HL-60 (cell line): Measurements from ENCODE around the gene COL4A4.

ENCODE experiments used
- DNase-seq, 2 experiments: peaks; one replicate each; pipeline ENCODE4 v3.0.0-alpha.2; 2010 to 2020; ENCODE audit warnings: low read depth in 1 of 2, low spot score in 1 of 2
- H3K27ac ChIP-seq: fragments of 250-450 bp; sonication (Bioruptor Pico); replicated peaks from 2 replicates; pipeline ENCODE4 v1.5.1; 2020; ENCODE audit warnings: mild to moderate bottlenecking, moderate library complexity
- H3K27me3 ChIP-seq: fragments of 250-450 bp; sonication (Bioruptor Pico); 2 replicates; pipeline ENCODE4 v1.5.1; 2021; ENCODE audit warnings: mild to moderate bottlenecking, moderate library complexity; ENCODE audit not compliant: insufficient read depth, poor library complexity, severe bottlenecking
- H3K4me3 ChIP-seq: replicated peaks from 2 replicates; pipeline ENCODE4 v1.5.1; 2011; ENCODE audit warnings: mild to moderate bottlenecking, control low read depth, low read length; ENCODE audit not compliant: insufficient read depth
- GABPA ChIP-seq: IDR thresholded peaks from 2 replicates; pipeline ENCODE4 v1.6.1; 2012; ENCODE audit warnings: low read depth
- POLR2AphosphoS5 ChIP-seq: IDR thresholded peaks from 2 replicates; pipeline ENCODE4 v1.6.1; 2012; ENCODE audit warnings: low read depth
- SPI1 ChIP-seq: IDR thresholded peaks from 2 replicates; pipeline ENCODE4 v1.6.1; 2012; ENCODE audit warnings: low read depth, mild to moderate bottlenecking, borderline replicate concordance
- TF ChIP-seq, protein P1 (sequence below): IDR thresholded peaks from one replicate; pipeline ENCODE4 v1.5.1; 2011; ENCODE audit warnings: low read length, control low read depth, inconsistent platforms; ENCODE audit not compliant: insufficient read depth
- TF ChIP-seq, protein P2 (sequence below): IDR thresholded peaks from 2 replicates; pipeline ENCODE4 v1.6.1; 2012; ENCODE audit warnings: low read depth; ENCODE audit not compliant: insufficient replicate concordance

COL4A4 gene

DNA sequence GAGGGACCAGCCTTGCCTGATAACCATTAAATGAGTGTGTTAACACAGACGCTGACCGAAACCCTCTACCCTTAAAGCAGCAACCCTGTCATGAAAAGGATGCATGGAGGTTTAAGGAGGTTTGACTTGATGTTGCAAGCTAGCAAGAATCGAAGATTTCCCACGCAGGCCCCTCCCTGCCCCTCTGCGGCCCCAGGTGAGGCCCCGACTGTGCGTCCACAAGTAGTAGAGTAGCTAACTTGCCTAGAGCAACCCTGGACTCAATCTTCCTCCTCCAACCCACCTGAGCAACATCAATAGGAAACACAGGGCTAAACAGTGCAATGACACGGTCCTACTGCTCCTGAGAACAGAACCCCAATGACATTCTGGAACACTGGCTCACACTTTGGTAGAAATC is 150.1 kb downstream of the COL4A4 start:
- TF ChIP-seq SPI1 (no peak), GABPA (no peak), POLR2AphosphoS5 (no peak)
- TF ChIP-seq, protein P1, sequence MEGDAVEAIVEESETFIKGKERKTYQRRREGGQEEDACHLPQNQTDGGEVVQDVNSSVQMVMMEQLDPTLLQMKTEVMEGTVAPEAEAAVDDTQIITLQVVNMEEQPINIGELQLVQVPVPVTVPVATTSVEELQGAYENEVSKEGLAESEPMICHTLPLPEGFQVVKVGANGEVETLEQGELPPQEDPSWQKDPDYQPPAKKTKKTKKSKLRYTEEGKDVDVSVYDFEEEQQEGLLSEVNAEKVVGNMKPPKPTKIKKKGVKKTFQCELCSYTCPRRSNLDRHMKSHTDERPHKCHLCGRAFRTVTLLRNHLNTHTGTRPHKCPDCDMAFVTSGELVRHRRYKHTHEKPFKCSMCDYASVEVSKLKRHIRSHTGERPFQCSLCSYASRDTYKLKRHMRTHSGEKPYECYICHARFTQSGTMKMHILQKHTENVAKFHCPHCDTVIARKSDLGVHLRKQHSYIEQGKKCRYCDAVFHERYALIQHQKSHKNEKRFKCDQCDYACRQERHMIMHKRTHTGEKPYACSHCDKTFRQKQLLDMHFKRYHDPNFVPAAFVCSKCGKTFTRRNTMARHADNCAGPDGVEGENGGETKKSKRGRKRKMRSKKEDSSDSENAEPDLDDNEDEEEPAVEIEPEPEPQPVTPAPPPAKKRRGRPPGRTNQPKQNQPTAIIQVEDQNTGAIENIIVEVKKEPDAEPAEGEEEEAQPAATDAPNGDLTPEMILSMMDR: no peak
- TF ChIP-seq, protein P2, sequence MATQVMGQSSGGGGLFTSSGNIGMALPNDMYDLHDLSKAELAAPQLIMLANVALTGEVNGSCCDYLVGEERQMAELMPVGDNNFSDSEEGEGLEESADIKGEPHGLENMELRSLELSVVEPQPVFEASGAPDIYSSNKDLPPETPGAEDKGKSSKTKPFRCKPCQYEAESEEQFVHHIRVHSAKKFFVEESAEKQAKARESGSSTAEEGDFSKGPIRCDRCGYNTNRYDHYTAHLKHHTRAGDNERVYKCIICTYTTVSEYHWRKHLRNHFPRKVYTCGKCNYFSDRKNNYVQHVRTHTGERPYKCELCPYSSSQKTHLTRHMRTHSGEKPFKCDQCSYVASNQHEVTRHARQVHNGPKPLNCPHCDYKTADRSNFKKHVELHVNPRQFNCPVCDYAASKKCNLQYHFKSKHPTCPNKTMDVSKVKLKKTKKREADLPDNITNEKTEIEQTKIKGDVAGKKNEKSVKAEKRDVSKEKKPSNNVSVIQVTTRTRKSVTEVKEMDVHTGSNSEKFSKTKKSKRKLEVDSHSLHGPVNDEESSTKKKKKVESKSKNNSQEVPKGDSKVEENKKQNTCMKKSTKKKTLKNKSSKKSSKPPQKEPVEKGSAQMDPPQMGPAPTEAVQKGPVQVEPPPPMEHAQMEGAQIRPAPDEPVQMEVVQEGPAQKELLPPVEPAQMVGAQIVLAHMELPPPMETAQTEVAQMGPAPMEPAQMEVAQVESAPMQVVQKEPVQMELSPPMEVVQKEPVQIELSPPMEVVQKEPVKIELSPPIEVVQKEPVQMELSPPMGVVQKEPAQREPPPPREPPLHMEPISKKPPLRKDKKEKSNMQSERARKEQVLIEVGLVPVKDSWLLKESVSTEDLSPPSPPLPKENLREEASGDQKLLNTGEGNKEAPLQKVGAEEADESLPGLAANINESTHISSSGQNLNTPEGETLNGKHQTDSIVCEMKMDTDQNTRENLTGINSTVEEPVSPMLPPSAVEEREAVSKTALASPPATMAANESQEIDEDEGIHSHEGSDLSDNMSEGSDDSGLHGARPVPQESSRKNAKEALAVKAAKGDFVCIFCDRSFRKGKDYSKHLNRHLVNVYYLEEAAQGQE: no peak
- Histone ChIP-seq H3K27ac (no peak overlapping the region), H3K4me3 (no peak overlapping the region), H3K27me3 (no peaks in the 10 kb centered on the region)
- no peak for DNase-seq

DNA sequence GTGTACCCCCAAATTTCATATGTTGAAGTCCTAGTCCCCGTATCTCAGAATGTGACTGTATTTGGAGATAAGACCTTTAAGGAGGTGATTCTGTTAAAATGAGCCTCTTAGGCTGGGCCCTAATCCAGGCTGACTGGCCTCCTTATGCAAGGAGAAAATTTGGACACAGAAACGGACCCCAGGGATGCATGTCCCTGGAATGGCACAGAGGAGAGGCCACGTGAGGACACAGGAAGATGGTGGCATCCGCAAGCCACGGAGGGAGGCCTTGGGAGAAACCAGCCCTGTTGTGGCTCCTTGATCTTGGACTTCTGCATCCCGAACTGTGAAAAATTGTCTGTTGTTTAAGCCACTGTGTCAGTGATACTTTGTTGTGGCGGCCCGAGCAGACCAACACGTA is 150.7 kb downstream of the COL4A4 start:
- no peak overlapping the region for H3K27ac ChIP-seq
- H3K27me3 ChIP-seq: no peaks in the 10 kb centered on the region
- no peak for DNase-seq
- no peak for TF ChIP-seq GABPA
- no peak for TF ChIP-seq SPI1
- no peak for TF ChIP-seq POLR2AphosphoS5
- TF ChIP-seq, protein P1: no peak
- TF ChIP-seq, protein P2: no peak
- H3K4me3 ChIP-seq: no peak overlapping the region

DNA sequence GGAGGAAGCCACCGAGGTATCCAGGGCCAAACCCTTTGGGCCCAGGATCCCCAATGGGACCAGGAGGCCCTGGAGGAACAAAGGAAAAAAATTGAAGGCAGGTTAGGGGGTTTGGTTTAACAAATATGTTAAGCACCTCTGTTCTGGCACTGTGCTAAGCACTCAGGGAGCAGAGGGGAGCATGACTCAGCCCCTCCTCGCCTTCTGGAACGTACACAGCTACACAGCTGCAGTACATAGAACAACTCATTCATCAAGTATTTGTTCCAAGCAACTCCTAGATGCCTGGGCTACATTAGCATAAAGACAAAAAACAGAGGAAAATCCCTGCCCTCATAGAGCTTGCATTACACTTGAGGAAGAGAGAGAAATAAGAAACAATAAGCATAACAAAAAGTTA is 153.6 kb downstream of the COL4A4 start:
- H3K4me3 ChIP-seq: no peak overlapping the region
- TF ChIP-seq, protein P2: no peak
- TF ChIP-seq POLR2AphosphoS5: no peak
- TF ChIP-seq, protein P1: no peak
- no peak for TF ChIP-seq SPI1
- TF ChIP-seq GABPA: no peak
- no peaks in the 10 kb centered on the region for H3K27me3 ChIP-seq
- H3K27ac ChIP-seq: no peak overlapping the region
- no peak for DNase-seq
